ENCODE results near the gene MICAL2.

- TF ChIP-seq EZH2 (IDR thresholded peaks at IDR 0.05; ENCODE audit: low read length, unreplicated experiment) (no peak), CTCF (conservative IDR thresholded peaks at IDR 0.05; ENCODE audit: low read depth, low read length) (no peak)
Observed at GRCh38 chr11:12293486-12293885, 183.1 kb downstream of the MICAL2 start.

Data from PC-3 (cell line).